ENCODE measurements around the gene GRK4.
"Not testable (repeated sequence)": the region's sequence is repeated elsewhere in the genome, so short reads cannot be mapped to it uniquely, and the experiment has no call there.

The GRK4 gene

DNA sequence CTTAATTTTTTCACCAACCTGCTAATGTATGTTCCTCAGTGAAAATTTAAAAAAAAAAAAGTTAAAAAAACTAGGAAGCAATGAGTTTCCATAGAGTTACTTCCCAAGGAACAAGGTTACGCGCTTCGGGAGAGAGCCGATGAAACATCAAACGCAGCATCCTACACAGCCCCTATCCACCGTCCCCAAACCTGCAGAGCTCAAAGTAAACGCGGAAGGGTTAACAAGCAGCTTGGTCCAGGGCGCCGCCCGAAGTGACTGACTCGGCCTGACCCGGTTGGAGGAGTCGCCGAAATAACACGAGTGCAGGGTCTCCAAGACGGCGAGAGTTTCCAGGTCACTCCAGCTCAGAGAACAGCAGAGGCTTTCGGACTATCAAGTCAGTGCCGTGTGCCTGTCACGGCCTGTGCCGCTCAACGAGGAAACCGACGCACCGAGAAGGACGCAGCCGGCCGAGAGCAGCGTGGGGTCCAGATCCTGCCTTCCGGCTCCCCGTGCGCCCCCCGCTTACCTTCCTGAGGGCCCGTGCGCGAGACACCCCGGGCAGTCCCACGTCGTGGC, 677 bp upstream of the GRK4 start:
- DNase-seq: no peak

- DNase-seq: no peak
These were observed 648 bp downstream of the GRK4 start for GRCh38 chr4:2963966-2964471.

- no peak for DNase-seq
These were observed 1.4 kb downstream of the GRK4 start for GRCh38 chr4:2964706-2965258.

DNA sequence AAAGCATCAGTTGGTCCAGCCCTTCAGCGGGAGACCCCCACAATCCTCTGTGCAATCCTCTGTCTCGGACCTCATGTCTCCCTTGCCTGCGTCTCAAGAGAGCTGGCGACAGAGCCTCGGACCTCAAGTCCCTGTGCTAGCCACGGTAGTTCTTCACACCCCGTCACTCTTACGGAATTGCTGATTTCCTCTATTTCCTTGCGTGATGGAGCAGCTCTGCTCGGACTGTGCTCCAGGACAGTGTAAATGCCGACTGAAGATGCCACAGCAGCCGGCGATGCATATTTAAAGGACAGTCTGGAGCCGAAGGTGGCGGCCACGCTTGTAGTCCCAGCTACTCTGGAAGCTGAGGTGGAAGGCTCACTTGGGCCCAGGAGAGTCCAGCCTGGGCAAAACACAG, 1.9 kb downstream of the GRK4 start:
- no peak for DNase-seq

DNA sequence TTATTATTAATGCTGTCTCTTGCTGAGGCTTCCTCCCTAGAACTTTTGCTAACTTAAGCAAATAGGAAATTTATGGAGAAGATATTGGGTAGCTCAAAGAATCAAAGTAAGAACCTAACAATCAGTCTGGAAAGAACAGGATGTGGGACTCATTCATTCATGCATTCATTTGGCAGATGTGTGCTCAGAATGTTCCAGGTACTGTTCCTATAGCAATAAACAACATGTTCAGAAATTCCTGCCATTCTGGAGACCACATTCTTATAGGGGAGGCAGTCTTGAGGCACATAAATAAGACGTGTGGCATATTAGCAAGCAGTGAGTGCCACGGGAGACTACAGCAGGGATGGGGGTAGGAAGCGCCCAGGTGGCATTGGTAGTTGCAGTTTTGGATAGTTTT, 5.0 kb downstream of the GRK4 start:
- no peak for DNase-seq

- no peak for DNase-seq
These were observed 7.9 kb downstream of the GRK4 start for GRCh38 chr4:2971275-2971674.

DNA sequence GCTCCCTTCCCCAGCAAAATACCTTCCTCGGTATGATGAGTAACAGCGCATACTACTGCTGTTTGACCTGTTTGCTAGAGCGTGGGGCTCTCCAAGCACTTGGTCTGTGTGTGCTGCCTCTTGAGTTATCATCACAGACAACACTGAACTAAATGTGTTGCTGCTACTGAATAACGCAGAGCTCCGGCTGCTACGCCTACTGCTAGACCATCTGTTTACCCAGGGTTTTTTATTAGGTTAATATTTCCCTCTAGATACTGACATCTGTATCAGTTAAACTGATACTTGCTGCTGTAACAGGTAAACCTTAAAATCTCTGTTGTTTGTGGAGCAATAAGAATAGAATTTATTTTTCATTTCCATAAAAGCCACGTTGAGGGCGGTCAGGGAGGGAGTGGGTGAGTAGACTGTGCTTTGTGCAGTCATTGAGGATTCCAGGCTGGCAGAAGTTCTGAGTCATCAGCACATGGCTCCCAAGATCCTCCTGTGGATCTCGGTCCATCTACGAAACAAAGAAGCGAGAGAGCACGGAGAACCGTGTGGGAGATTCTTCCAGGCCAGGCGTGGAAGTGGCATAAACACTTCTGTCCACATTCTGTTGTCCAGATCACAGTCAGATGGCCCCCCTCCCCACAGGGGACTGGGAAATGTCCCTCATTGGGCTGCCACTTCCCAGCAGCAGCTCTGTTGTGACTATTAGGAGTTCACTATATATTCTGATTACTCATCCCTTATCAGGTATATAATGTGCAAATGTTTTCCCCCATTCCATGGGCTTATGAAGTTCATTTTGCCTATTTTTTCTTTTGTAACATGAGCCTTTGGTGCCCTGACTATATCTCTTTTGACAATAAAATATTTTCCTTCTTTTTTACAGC, 14.1 kb downstream of the GRK4 start:
- no peak for DNase-seq

- DNase-seq: no peak
These were observed 18.0 kb downstream of the GRK4 start for GRCh38 chr4:2981256-2981819.

DNA sequence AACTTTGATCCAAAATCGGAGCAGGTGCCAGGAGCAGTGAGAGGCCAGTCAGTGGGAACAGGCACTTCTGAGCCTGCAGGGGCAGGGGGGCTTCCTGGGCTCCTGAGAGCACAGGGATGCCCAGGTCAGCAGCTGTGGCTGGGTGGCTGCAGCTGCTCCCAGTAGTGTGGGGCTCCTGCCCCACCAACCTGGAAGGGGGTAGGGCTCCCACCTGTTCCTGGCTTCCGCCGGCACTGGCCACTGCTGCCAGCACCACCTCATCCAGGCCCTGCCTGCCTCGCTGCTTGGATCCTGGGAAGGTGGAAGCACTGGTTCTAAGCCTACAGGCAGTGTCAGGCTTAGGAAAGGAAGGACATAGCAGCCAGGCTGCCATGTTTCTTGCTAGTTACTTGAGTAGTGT, 18.6 kb downstream of the GRK4 start:
- DNase-seq: no peak

DNA sequence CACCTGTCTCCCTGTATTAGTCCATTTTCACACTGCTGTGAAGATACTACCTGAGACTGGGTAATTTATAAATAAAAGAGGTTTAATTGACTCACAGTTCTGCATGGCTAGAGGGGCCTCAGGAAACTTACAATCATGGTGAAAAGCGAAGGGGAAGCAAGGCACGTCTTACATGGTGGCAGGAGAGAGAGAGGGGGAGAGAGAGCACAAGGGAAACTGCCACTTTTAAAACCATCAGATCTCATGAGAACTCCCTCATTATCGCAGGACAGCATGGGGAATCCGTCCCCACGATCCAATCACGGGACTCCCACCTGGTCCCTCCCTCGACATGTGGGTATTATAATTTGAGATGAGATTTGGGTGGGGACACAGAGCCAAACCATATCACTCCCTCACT, 20.3 kb downstream of the GRK4 start:
- DNase-seq: not testable (repeated sequence)

DNA sequence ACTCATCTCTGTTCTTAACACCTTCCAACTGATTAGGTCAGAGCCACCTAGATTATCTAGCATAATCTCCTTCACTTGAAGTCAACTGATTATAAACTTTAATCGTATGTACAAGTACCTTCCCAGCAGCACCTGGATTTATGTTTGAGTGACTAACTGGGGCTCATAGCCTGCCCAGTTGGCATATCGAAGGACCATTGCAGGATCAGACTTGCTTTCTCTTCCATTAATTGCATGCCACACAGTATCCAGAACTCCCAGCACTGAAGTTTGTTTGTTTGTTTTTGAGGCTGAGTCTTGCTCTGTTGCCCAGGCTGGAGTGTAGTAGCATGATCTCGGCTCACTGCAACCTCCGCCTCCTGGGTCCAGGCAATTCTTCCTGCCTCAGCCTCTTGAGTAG, 27.9 kb downstream of the GRK4 start:
- DNase-seq: no peak

DNA sequence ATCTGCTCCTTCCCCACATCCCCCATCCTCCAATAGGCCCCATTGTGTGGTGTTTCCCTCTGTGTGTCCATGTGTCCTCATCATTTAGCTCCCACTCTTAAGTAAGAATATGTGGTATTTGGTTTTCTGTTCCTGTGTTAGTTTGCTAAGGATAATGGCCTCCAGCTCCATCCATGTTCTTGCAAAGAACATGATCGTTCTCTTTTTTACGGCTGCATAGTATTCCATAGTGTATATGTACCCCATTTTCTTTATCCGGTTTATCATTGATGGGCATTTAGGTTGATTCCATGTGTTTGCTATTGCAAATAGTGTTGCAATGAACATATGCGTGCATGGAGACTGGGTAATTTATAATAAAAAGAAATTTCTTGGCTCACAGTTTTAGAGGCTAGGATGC, 31.5 kb downstream of the GRK4 start:
- no peak for DNase-seq

GRCh38 chr4:2995546-2996265, 32.3 kb downstream of the GRK4 start:
- DNase-seq: no peak

- no peak for DNase-seq
These were observed 33.0 kb downstream of the GRK4 start for GRCh38 chr4:2996415-2996814.

GRCh38 chr4:3007724-3008123, 44.4 kb downstream of the GRK4 start:
- DNase-seq: no peak

GRCh38 chr4:3009422-3009821, 46.1 kb downstream of the GRK4 start:
- DNase-seq: no peak

DNA sequence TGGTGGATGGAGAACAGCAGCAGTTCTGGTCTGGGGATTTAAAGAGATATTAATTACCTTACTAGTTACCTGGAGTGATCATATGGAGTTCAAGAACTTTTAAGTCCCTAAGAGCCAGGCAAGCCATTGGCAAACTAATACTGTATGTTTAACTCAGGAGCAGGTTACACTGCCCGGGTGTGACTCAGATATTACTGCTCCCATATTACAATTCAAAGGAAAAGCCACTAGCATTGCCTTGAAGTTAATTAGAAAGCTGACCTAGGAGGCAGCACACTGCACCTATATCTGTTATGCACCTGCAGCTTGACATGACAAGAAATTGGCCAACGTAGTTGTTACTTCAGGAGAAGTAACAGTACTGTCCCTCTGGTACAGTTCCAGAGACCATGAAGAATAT, 47.2 kb downstream of the GRK4 start:
- no peak for DNase-seq

DNA sequence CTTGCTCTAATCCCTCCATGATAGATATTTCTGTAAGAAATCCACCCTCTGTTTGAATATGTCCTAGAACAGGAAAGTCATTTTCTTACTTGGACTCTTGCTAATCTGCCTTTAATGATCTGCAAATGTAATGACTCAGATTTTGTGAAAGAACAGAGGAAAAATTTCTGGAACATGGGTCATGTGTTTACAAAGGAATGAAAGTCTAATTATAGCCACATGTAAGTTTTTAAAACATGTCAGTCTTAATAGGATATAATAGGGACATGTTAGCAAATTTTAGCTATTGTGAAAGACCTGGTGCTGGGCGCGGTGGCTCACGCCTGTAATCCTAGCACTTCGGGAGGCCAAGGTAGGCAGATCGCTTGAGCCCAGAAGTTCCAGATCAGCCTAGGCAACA, 47.6 kb downstream of the GRK4 start:
- no peak for DNase-seq

DNA sequence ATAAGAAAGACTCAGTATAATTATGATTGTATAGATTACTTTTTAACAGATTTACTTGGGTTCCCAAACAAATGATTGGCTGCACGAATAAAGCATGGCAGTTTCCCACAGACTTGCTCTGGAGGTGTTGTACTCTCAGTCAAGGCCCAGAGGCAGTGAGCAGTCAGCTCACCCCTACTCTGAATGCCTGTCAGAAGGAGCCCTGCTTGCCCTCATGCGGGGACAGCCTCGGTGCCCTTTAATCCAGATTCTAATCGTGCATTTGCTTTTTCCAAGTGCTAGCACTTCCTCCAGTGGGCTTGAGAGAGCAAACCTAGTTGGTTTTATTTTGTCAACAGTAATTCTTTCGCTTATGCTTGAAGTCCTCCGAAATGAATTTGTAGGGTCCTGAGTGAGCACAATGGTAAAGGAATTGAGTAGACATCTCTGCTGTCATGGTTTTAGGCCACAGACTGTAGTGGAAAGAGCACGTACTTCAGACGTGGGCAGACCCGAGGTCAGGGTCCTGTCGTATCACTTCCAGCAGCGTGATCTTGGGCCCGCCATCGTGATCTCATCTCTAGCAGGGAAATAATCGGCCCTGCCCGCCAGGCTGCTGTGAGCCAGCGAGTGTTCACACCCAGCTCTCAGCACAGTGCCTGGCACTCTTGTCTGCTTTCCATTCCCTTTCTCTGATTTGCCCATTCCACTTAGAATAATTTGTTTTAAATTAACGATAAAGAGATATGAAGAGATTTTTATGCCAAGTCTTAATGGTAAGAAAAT, 48.3 kb downstream of the GRK4 start:
- no peak for DNase-seq

- no peak for DNase-seq
These were observed 50.0 kb downstream of the GRK4 start for GRCh38 chr4:3013323-3013722.

GRCh38 chr4:3013839-3014350, 50.5 kb downstream of the GRK4 start:
- DNase-seq: no peak

DNA sequence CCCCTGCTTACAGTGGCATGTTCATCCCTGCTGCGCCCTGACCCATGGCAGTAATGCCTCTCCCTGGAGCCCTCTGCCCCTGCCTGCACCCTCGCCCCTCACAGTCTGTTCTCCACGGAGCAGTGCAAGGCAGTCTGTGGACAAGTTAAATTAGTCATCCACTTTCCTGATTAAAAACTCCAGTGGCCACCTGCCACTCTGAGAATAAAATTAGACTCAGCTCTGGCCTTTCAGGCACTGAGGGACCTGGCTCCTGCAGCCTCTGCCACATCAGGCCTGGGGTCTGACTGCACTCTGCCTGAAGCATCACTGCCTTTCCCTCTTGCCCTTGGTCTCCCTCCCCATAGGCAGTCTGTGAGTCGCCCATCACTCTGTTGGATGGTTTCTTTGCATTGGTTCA, 53.6 kb downstream of the GRK4 start:
- no peak for DNase-seq
